Calu3 (cell line): ENCODE data around the gene KIF21B. TPM values are rescaled to one million over a fixed set of nuclear protein-coding genes. Genes with fewer than 3 reads are reported as not detected.
A peak's percentile ranks its signal among the peaks of the same experiment; 100 is the strongest.

Experiments used
- BruUV-seq: library from RNA; stranded (reverse); fragments of 400-500 nt; replicated peaks from 2 replicates; lab custom pipeline; 2021; lab: Mats Ljungman, UMichigan
- CTCF ChIA-PET: fragments of 300-600 bp; sonication (Branson Sonifier 250); formaldehyde crosslinking; loops from one replicate; lab custom pipeline; 2022; ENCODE audit warnings: antibody characterized with exemption; lab: Charles Lee
- DNase-seq: peaks from one replicate; pipeline ENCODE4 v3.0.0; 2022
- H3K27ac Mint-ChIP-seq: one replicate; pipeline ENCODE4 v1.8.0; 2022; ENCODE audit warnings: mixed read lengths; ENCODE audit not compliant: unreplicated experiment
- H3K27me3 Mint-ChIP-seq: one replicate; pipeline ENCODE4 v1.8.0; 2022; ENCODE audit warnings: mixed read lengths; ENCODE audit not compliant: unreplicated experiment
- H3K36me3 Mint-ChIP-seq: one replicate; pipeline ENCODE4 v1.8.0; 2022; ENCODE audit warnings: mild to moderate bottlenecking, moderate library complexity, mixed read lengths; ENCODE audit not compliant: insufficient read depth, unreplicated experiment
- H3K4me1 Mint-ChIP-seq: one replicate; pipeline ENCODE4 v1.8.0; 2022; ENCODE audit warnings: mild to moderate bottlenecking, low read depth, mixed read lengths; ENCODE audit not compliant: unreplicated experiment
- H3K4me3 Mint-ChIP-seq: one replicate; pipeline ENCODE4 v1.8.0; 2022; ENCODE audit warnings: mild to moderate bottlenecking, low read depth, moderate library complexity, mixed read lengths; ENCODE audit not compliant: unreplicated experiment
- H3K9me3 Mint-ChIP-seq: one replicate; pipeline ENCODE4 v1.8.0; 2022; ENCODE audit warnings: low read depth, mixed read lengths; ENCODE audit not compliant: unreplicated experiment
- intact Hi-C: fragments of 100-400 bp; cut with micrococcal nuclease; formaldehyde crosslinking; loops from one replicate; pipeline ENCODE4 v1.10.0; 2022; ENCODE audit not compliant: unreplicated experiment
- total RNA-seq: library from RNA; stranded (reverse); gene quantifications from 2 replicates; pipeline ENCODE4 v1.2.3, GENCODE V29; 2022
- TF ChIP-seq, protein P1 (sequence below): fragments of 200-600 bp; IDR thresholded peaks from one replicate; pipeline ENCODE4 v1.8.0; 2022; ENCODE audit warnings: antibody characterized with exemption; ENCODE audit not compliant: unreplicated experiment

KIF21B gene
- total RNA-seq, 1 experiment from 2014 or later = 6.7 TPM

DNA sequence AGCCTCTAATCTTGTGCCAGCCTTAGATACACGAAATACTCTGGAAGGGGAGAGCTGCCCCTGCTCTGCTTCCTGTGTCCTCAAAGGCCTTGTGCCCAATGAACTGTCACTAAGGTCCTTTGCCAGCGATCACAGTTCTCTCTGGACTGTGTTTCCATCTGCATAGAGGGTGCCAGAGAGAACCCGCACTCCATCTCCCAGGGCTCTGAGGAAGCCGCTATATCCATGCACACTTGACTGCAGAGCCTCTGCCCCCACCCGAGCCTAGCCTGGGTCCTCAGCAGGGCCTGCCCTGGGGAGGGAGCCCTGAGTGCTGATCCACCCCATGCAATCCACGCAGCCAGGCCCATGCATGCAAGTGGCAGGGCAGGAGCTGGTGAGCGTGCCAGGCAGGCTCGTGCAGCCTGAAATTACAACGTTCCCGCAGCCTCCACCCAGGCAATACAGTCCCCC lies 30.6 kb upstream of the KIF21B start:
- Mint-ChIP-seq H3K4me1 (no peaks in the 10 kb centered on the region), H3K9me3 (no peaks in the 10 kb centered on the region), H3K27me3 (peaks cover 96% of the 10 kb centered on the region), H3K4me3 (no peak overlapping the region), H3K27ac (no peak overlapping the region), H3K36me3 (no peaks in the 10 kb centered on the region)
- CTCF ChIA-PET = no interaction called here
- TF ChIP-seq, protein P1, sequence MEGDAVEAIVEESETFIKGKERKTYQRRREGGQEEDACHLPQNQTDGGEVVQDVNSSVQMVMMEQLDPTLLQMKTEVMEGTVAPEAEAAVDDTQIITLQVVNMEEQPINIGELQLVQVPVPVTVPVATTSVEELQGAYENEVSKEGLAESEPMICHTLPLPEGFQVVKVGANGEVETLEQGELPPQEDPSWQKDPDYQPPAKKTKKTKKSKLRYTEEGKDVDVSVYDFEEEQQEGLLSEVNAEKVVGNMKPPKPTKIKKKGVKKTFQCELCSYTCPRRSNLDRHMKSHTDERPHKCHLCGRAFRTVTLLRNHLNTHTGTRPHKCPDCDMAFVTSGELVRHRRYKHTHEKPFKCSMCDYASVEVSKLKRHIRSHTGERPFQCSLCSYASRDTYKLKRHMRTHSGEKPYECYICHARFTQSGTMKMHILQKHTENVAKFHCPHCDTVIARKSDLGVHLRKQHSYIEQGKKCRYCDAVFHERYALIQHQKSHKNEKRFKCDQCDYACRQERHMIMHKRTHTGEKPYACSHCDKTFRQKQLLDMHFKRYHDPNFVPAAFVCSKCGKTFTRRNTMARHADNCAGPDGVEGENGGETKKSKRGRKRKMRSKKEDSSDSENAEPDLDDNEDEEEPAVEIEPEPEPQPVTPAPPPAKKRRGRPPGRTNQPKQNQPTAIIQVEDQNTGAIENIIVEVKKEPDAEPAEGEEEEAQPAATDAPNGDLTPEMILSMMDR = no peak
- intact Hi-C loops = no loop called here
- DNase-seq = no peak
- no TSS peak for BruUV-seq

DNA sequence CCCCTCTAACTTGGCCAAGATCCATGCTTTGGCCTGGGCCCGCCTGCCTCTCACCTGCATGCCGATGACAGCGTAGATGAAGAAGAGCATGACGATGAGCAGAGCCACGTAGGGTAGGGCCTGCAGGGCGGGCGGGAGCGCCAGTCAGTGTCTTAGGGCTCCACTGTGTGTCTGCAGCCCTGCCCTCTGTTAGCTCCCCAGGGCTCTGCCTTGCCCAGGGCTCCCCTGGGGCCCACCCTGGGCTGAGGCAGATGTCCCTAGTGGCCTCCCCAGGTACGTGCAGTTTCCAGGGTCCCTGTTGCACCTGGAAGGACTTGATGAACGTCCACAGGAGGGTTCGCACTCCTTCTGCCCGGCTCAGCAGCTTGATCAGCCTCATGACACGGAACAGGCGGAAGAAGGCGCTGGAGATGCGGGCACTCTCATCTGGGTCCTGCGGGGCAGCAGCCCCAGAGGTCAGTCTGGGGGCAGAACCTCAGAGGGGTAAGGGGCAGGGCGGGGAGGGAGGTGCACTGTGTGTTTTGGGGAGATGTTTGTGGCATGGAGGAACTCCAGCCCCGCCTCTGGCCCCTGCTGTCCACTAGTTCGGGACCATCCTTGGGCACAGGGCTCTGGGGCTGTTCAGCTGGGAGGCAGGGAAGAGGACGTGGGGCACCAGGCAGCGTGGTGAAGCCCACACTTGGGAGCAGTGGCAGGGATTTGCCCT lies 29.8 kb upstream of the KIF21B start:
- peak; percentile 20 for DNase-seq
- TF ChIP-seq, protein P1 = peak; percentile 32
- no peaks in the 10 kb centered on the region for H3K9me3 Mint-ChIP-seq
- BruUV-seq = no TSS peak
- peaks cover 96% of the 10 kb centered on the region for H3K27me3 Mint-ChIP-seq
- H3K4me3 Mint-ChIP-seq = no peak overlapping the region
- intact Hi-C loops = no loop called here
- no peak overlapping the region for H3K27ac Mint-ChIP-seq
- H3K36me3 Mint-ChIP-seq = no peaks in the 10 kb centered on the region
- CTCF ChIA-PET = no interaction called here
- H3K4me1 Mint-ChIP-seq = no peaks in the 10 kb centered on the region

DNA sequence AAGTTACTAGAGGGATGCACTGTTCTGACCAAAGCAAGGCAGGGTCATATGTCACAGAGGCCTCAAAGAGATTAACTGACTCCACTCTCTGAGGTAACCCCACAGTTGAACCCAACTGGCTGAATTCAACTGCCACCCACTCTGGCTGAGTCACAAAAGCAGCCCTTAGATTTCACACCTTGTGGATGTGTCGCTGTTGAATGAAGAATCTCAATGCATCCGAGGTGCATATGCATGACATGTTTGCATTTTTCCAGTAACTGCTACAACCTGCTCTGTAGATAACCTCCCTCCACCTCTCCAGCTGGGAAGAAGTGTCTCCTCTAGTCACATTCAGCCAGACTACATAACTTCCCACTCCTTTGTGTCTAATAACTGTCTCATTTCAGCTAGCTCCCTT lies 27.9 kb upstream of the KIF21B start:
- DNase-seq = no peak
- H3K9me3 Mint-ChIP-seq = no peaks in the 10 kb centered on the region
- CTCF ChIA-PET = interaction anchor here (0.5 to 1.1 kb wide), 2 partner anchors 79 to 429 kb away, joined by 3 to 4 read pairs; no protein-coding TSS in a partner anchor
- BruUV-seq = no TSS peak
- H3K4me3 Mint-ChIP-seq = no peak overlapping the region
- peaks cover 95% of the 10 kb centered on the region for H3K27me3 Mint-ChIP-seq
- intact Hi-C loops = no loop called here
- no peaks in the 10 kb centered on the region for H3K36me3 Mint-ChIP-seq
- no peaks in the 10 kb centered on the region for H3K4me1 Mint-ChIP-seq
- TF ChIP-seq, protein P1 = no peak
- H3K27ac Mint-ChIP-seq = no peak overlapping the region

DNA sequence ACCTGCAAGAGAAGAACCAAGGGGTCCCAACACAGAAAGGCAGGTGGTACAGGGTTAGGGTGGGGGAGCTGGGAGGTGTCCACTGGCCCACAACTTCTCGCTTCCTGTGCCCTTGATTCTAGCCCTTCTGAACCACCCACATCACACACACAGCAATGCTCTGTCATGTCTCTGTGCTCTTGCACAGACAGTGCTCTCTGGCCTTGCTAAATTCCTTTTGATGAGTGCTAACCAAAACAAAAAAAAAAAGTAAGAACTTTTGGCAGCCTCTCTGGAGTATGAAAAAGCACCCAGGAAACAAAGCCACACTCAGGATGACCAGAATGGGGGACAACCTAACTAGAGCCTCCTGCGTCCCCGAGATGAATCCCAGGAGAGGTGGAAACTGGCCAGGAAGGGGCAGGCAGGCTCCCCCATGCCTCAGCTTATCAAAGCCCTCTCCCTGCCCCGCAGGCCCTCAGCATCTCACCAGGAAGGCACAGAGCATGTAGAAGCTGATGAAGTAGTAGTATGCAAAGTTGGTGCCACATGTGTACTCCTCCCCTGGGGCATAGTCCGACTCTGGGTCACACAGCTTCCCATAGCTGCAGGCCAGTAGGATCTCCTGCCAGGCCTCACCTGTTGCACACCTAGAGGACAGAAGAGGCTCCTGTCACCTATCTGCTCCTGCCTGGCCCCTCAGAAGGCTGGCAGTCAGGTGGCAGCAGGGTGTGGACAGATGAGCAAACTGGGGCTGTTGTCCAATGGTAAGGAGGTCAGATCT lies 27.2 kb upstream of the KIF21B start:
- H3K9me3 Mint-ChIP-seq = no peaks in the 10 kb centered on the region
- CTCF ChIA-PET = interaction anchor here (0.6 to 1.1 kb wide), 2 partner anchors 79 to 428 kb away, joined by 3 read pairs; no protein-coding TSS in a partner anchor
- intact Hi-C loops = no loop called here

More for the DNA sequence above, 27.2 kb upstream of the KIF21B start:
- TF ChIP-seq, protein P1 = no peak
- H3K27me3 Mint-ChIP-seq = peaks cover 88% of the 10 kb centered on the region
- H3K27ac Mint-ChIP-seq = no peak overlapping the region
- no peak overlapping the region for H3K4me3 Mint-ChIP-seq
- DNase-seq = no peak
- BruUV-seq = no TSS peak
- no peaks in the 10 kb centered on the region for H3K36me3 Mint-ChIP-seq
- H3K4me1 Mint-ChIP-seq = no peaks in the 10 kb centered on the region
